ENCODE measurements around the gene AKAP17A. TPM values are rescaled to one million over a fixed set of nuclear protein-coding genes. Genes with fewer than 3 reads are reported as not detected.

Gene AKAP17A
- total and polyA plus RNA-seq, 3 donors from 2014 or later = 39.7 to 113 (median 108) TPM

DNA sequence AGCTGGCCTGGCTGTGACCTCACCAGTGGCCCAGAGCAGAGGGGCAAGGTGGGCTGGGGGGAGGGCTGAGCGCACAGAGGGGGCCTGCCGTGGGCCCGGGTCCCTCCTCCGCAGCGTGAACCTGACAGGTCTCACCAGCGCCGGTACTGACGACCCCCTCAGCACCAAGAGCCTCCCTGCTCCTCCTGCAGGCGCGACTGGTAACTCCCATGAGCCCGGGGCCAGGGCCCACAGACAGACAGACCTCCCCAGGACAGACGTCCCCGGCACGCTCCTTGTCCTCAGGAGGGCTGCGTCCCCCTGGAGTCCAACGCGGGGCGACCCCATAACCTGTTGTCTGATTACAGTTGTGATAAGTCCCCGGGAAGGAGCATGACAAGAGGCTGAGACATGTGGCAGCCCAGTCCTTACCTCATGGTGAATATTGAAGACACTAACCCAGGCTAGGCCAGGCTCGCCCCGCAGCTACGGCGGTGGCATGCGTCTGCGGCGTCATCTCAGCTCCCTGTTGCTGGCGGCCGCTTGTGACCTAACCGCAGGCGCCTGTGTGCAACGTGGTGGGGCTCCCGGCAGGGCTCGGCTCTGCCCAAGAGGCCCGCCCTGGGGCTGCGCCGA lies 8.5 kb downstream of the AKAP17A start:
- Histone ChIP-seq H3K27ac (no peak overlapping the region), H3K27me3 (no peaks in the 10 kb centered on the region), H3K4me3 (no peak overlapping the region), H3K36me3 (ENCODE audit: low read depth, missing control alignments) (no peaks in the 10 kb centered on the region), H3K4me1 (peaks cover 4% of the 10 kb centered on the region), H3K9me3 (no peaks in the 10 kb centered on the region)
- intact Hi-C loops (cut with DNase I; ENCODE audit: low total_unique reads) = loop anchor here (10.0 kb wide), 1 partner anchor 145 kb away; the partner anchor contains the start of gene ASMTL
- DNase-seq = no peak
- TF ChIP-seq POLR2A (IDR thresholded peaks at IDR 0.05) = no peak
- 92 to 95% methylated on average over 7 to 32 of the region's 36 CpGs for WGBS, 2 donors

GRCh38 chrX:1600406-1601050 lies 9.1 kb downstream of the AKAP17A start:
- no peaks in the 10 kb centered on the region for H3K27me3 ChIP-seq
- intact Hi-C loops (cut with DNase I; ENCODE audit: low total_unique reads) = no loop called here
- H3K27ac ChIP-seq = no peak overlapping the region
- no peak overlapping the region for H3K4me3 ChIP-seq
- 90 to 97% methylated on average over 17 to 44 of the region's 52 CpGs for WGBS, 2 donors
- no peaks in the 10 kb centered on the region for H3K36me3 ChIP-seq (ENCODE audit: low read depth, missing control alignments)
- no peak for DNase-seq
- no peak for TF ChIP-seq POLR2A (IDR thresholded peaks at IDR 0.05)
- TF ChIP-seq, protein P1, sequence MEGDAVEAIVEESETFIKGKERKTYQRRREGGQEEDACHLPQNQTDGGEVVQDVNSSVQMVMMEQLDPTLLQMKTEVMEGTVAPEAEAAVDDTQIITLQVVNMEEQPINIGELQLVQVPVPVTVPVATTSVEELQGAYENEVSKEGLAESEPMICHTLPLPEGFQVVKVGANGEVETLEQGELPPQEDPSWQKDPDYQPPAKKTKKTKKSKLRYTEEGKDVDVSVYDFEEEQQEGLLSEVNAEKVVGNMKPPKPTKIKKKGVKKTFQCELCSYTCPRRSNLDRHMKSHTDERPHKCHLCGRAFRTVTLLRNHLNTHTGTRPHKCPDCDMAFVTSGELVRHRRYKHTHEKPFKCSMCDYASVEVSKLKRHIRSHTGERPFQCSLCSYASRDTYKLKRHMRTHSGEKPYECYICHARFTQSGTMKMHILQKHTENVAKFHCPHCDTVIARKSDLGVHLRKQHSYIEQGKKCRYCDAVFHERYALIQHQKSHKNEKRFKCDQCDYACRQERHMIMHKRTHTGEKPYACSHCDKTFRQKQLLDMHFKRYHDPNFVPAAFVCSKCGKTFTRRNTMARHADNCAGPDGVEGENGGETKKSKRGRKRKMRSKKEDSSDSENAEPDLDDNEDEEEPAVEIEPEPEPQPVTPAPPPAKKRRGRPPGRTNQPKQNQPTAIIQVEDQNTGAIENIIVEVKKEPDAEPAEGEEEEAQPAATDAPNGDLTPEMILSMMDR (IDR thresholded peaks at IDR 0.05) = no peak
- H3K9me3 ChIP-seq = no peaks in the 10 kb centered on the region
- peaks cover 4% of the 10 kb centered on the region for H3K4me1 ChIP-seq

DNA sequence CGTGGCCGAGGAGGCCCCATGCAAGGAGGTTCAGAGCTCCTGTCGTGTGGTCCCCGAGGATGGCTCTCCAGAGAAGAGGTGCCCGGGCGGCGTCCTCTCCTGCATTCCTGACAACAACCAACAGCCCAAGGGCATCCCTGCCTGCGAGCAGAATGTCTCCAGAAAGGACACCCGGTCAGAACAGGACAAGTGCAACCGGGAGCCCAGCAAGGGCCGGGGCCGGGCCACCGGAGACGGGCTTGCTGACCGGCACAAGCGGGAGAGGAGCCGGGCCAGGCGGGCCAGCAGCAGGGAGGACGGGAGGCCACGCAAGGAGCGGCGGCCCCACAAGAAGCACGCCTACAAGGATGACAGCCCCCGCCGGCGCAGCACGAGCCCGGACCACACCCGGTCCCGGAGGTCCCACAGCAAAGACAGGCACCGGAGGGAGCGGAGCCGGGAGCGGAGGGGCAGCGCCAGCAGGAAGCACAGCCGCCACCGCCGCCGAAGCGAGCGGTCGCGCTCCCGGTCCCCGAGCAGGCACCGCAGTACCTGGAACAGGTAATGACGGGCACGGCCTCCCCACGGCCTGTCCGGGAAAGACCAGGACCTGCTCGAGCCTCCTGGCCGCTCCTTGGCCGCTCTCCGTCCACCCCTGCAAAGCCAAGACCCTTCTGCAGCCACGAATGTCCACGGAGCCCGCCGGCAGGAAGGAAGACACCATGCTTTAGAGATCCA lies 9.8 kb downstream of the AKAP17A start:
- DNase-seq = no peak
- intact Hi-C loops (cut with DNase I; ENCODE audit: low total_unique reads) = no loop called here
- H3K4me1 ChIP-seq = peaks cover 4% of the 10 kb centered on the region
- no peaks in the 10 kb centered on the region for H3K36me3 ChIP-seq (ENCODE audit: low read depth, missing control alignments)
- no peaks in the 10 kb centered on the region for H3K9me3 ChIP-seq
- no peak for TF ChIP-seq POLR2A (IDR thresholded peaks at IDR 0.05)
- TF ChIP-seq, protein P1 (IDR thresholded peaks at IDR 0.05) = no peak
- H3K27ac ChIP-seq = no peak overlapping the region
- H3K4me3 ChIP-seq = no peak overlapping the region
- H3K27me3 ChIP-seq = no peaks in the 10 kb centered on the region
- 91 to 96% methylated on average over 11 to 54 of the region's 58 CpGs for WGBS, 2 donors

DNA sequence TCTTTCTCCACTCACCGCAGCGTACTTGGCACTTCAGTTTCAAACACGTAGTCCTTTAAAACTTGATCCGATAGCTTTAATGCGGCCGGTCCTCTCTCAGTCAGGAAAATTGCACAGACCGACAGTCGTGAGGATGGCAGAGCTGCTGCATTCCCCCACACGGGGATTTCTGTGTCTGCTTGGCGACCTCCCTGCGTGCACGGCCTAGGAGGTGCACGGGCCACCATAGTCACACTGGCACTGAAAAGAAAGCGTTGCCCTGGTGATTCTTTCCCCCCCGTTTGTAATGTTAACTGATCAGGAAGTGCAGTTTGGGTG lies 10.3 kb downstream of the AKAP17A start:
- H3K36me3 ChIP-seq (ENCODE audit: low read depth, missing control alignments) = no peaks in the 10 kb centered on the region
- WGBS, 2 donors = 91 to 94% methylated on average over 15 of the region's 15 CpGs

GRCh38 chrX:1602299-1602698 lies 10.9 kb downstream of the AKAP17A start:
- Histone ChIP-seq H3K4me3 (no peak overlapping the region), H3K27me3 (no peaks in the 10 kb centered on the region), H3K36me3 (ENCODE audit: low read depth, missing control alignments) (no peaks in the 10 kb centered on the region), H3K4me1 (no peaks in the 10 kb centered on the region), H3K27ac (no peak overlapping the region), H3K9me3 (no peaks in the 10 kb centered on the region)
- 94 to 97% methylated on average over 12 of the region's 12 CpGs for WGBS, 2 donors
- no peak for TF ChIP-seq POLR2A (IDR thresholded peaks at IDR 0.05)
- TF ChIP-seq, protein P1 (IDR thresholded peaks at IDR 0.05) = no peak
- DNase-seq = no peak
- intact Hi-C loops (cut with DNase I; ENCODE audit: low total_unique reads) = no loop called here

More for the DNA sequence above, 10.3 kb downstream of the AKAP17A start:
- no peak for DNase-seq
- Histone ChIP-seq H3K9me3 (no peaks in the 10 kb centered on the region), H3K4me1 (peaks cover 4% of the 10 kb centered on the region), H3K27ac (no peak overlapping the region), H3K4me3 (no peak overlapping the region), H3K27me3 (no peaks in the 10 kb centered on the region)
- no peak for TF ChIP-seq POLR2A (IDR thresholded peaks at IDR 0.05)
- TF ChIP-seq, protein P1 (IDR thresholded peaks at IDR 0.05) = no peak
- intact Hi-C loops (cut with DNase I; ENCODE audit: low total_unique reads) = no loop called here
